Prostate gland (tissue), 2 donors: ENCODE measurements around the gene COL4A2. TPM values are rescaled to one million over a fixed set of nuclear protein-coding genes. Genes with fewer than 3 reads are reported as not detected.

Source experiments
- DNase-seq: peaks from one replicate; pipeline ENCODE4 v3.0.0-alpha.2; 2019; ENCODE audit warnings: low spot score
- H3K27ac ChIP-seq, 2 donors: fragments of 200-600 bp; sonication (generic); 2 replicates each; pipeline ENCODE4 v1.5.1; 2017 to 2019
- H3K27me3 ChIP-seq: fragments of 200-600 bp; sonication (generic); replicated peaks from 2 replicates; pipeline ENCODE4 v1.5.1; 2019; ENCODE audit not compliant: insufficient read depth
- H3K36me3 ChIP-seq, 2 donors: fragments of 200-600 bp; sonication (generic); 1 replicate in 1 of 2; 2 replicates in 1 of 2; pipeline versions ENCODE4 v1.5.1 to v1.8.1; 2017 to 2019
- H3K4me1 ChIP-seq: fragments of 200-600 bp; sonication (generic); replicated peaks from 2 replicates; pipeline ENCODE4 v1.5.1; 2019
- H3K4me3 ChIP-seq, 2 donors: fragments of 200-600 bp; sonication (generic); 2 replicates each; pipeline ENCODE4 v1.5.1; 2017 to 2019
- H3K9me3 ChIP-seq: fragments of 200-600 bp; sonication (generic); 2 replicates; pipeline ENCODE4 v1.5.1; 2017
- CTCF ChIP-seq, 4 experiments: fragments of 200-600 bp in 2 of 4; fragments of 450-650 bp in 2 of 4; sonication (generic) in 2 of 4; IDR thresholded peaks; 1 replicate in 3 of 4; 2 replicates in 1 of 4; pipeline ENCODE4 v1.5.1; 2016 to 2019; ENCODE audit warnings: antibody characterized with exemption in 4 of 4, mild to moderate bottlenecking in 2 of 4, moderate library complexity in 2 of 4
- POLR2A ChIP-seq: fragments of 450-650 bp; IDR thresholded peaks from one replicate; pipeline ENCODE4 v1.6.1; 2016; ENCODE audit warnings: antibody characterized with exemption, mild to moderate bottlenecking
- POLR2AphosphoS5 ChIP-seq: sonication (generic); formaldehyde crosslinking; IDR thresholded peaks from one replicate; pipeline ENCODE4 v1.6.1; 2017; ENCODE audit warnings: antibody characterized with exemption
- WGBS: methylation state at CpG from one replicate; pipeline ENCODE4 v1.1.5; 2018; 5-methylcytosine and 5-hydroxymethylcytosine counted together
- intact Hi-C: fragments of 100-400 bp; cut with DNase I; formaldehyde crosslinking; loops from one replicate; pipeline ENCODE4 v1.14.2; 2022
- total RNA-seq, 2 donors: library from RNA; depleted of rRNA; stranded (reverse); fragments of >200 nt; gene quantifications; one replicate each; pipeline ENCODE4 v1.1.0, GENCODE V29; 2016

COL4A2 gene
- total RNA-seq, 2 donors from 2014 or later = 82.8 to 193 TPM

- no peaks in the 10 kb centered on the region for H3K9me3 ChIP-seq
- no peaks in the 10 kb centered on the region for H3K36me3 ChIP-seq
- 78% methylated on average over 5 of the region's 5 CpGs for WGBS
- peak overlapping the region; percentile 77 to 82 for H3K27ac ChIP-seq
- intact Hi-C loops = no loop called here
- TF ChIP-seq CTCF (IDR thresholded peaks at IDR 0.05) = no peak
- no peak for TF ChIP-seq POLR2A
- TF ChIP-seq POLR2AphosphoS5 = no peak
- no peak overlapping the region for H3K4me3 ChIP-seq
- H3K4me1 ChIP-seq = peaks cover 3% of the 10 kb centered on the region
- H3K27me3 ChIP-seq = no peaks in the 10 kb centered on the region
- no peak for DNase-seq
These were observed 29.6 kb downstream of the COL4A2 start for GRCh38 chr13:110336681-110337080.

- no peaks in the 10 kb centered on the region for H3K27me3 ChIP-seq
- H3K9me3 ChIP-seq = no peaks in the 10 kb centered on the region
- TF ChIP-seq CTCF (IDR thresholded peaks at IDR 0.05) = no peak
- no peak for TF ChIP-seq POLR2AphosphoS5
- WGBS = 50% methylated on average over 7 of the region's 7 CpGs
- no peaks in the 10 kb centered on the region for H3K36me3 ChIP-seq
- peak overlapping the region; percentile 77 to 82 for H3K27ac ChIP-seq
- H3K4me1 ChIP-seq = peaks cover 5% of the 10 kb centered on the region
- DNase-seq = no peak
- intact Hi-C loops = no loop called here
- no peak overlapping the region for H3K4me3 ChIP-seq
These were observed 30.2 kb downstream of the COL4A2 start for GRCh38 chr13:110337247-110337646.

GRCh38 chr13:110338441-110339101 is 31.5 kb downstream of the COL4A2 start:
- DNase-seq = no peak
- Histone ChIP-seq H3K27ac (peak overlapping the region; percentile 77 to 82), H3K4me1 (peaks cover 5% of the 10 kb centered on the region), H3K36me3 (no peaks in the 10 kb centered on the region), H3K27me3 (no peaks in the 10 kb centered on the region), H3K9me3 (no peaks in the 10 kb centered on the region), H3K4me3 (no peak overlapping the region)
- intact Hi-C loops = no loop called here
- TF ChIP-seq POLR2AphosphoS5 = peak; percentile 71
- no peak for TF ChIP-seq POLR2A
- 12% methylated on average over 13 of the region's 13 CpGs for WGBS

- no peak for DNase-seq
- 71% methylated on average over 6 of the region's 6 CpGs for WGBS
- Histone ChIP-seq H3K36me3 (no peaks in the 10 kb centered on the region), H3K27ac (peak overlapping the region; percentile 77 to 82), H3K27me3 (no peaks in the 10 kb centered on the region), H3K9me3 (no peaks in the 10 kb centered on the region), H3K4me3 (no peak overlapping the region), H3K4me1 (peaks cover 5% of the 10 kb centered on the region)
- intact Hi-C loops = no loop called here
- TF ChIP-seq POLR2AphosphoS5 (no peak), POLR2A (no peak), CTCF (IDR thresholded peaks at IDR 0.05) (no peak)
These were observed 32.2 kb downstream of the COL4A2 start for GRCh38 chr13:110339263-110339662.

GRCh38 chr13:110339975-110340550 is 33.0 kb downstream of the COL4A2 start:
- no peak for TF ChIP-seq CTCF (IDR thresholded peaks at IDR 0.05)
- TF ChIP-seq POLR2A = no peak
- no peak for TF ChIP-seq POLR2AphosphoS5
- intact Hi-C loops = loop anchor here (2.0 to 5.0 kb wide), 2 partner anchors 57 to 72 kb away; no protein-coding TSS in a partner anchor
- H3K4me3 ChIP-seq = no peak overlapping the region
- no peak for DNase-seq
- H3K36me3 ChIP-seq = no peaks in the 10 kb centered on the region
- H3K27me3 ChIP-seq = no peaks in the 10 kb centered on the region
- H3K4me1 ChIP-seq = peaks cover 5% of the 10 kb centered on the region
- peak overlapping the region; percentile 77 to 82 for H3K27ac ChIP-seq
- no peaks in the 10 kb centered on the region for H3K9me3 ChIP-seq
- 78% methylated on average over 9 of the region's 9 CpGs for WGBS
